Cardiac fibroblast (primary cell): ENCODE measurements around the gene HDGF.

Source experiments
- DNase-seq, 2 donors: peaks; one replicate each; pipeline versions ENCODE4 v3.0.0 to v3.0.0-alpha.2; 2010; ENCODE audit warnings: low read depth in 2 of 2
- H3K4me3 ChIP-seq, 2 donors: replicated peaks in 1 of 2; 1 replicate in 1 of 2; 2 replicates in 1 of 2; pipeline ENCODE4 v1.5.1; 2011; ENCODE audit warnings: low read depth in 2 of 2, low read length in 2 of 2, mild to moderate bottlenecking in 2 of 2, moderate library complexity in 1 of 2
- TF ChIP-seq, protein P1 (sequence below): IDR thresholded peaks from one replicate; pipeline ENCODE4 v1.5.1; 2011; ENCODE audit warnings: low read depth, mild to moderate bottlenecking, low read length, inconsistent platforms

The HDGF gene

GRCh38 chr1:156692441-156692924 is 59.0 kb downstream of the HDGF start:
- no peak overlapping the region for H3K4me3 ChIP-seq
- TF ChIP-seq, protein P1, sequence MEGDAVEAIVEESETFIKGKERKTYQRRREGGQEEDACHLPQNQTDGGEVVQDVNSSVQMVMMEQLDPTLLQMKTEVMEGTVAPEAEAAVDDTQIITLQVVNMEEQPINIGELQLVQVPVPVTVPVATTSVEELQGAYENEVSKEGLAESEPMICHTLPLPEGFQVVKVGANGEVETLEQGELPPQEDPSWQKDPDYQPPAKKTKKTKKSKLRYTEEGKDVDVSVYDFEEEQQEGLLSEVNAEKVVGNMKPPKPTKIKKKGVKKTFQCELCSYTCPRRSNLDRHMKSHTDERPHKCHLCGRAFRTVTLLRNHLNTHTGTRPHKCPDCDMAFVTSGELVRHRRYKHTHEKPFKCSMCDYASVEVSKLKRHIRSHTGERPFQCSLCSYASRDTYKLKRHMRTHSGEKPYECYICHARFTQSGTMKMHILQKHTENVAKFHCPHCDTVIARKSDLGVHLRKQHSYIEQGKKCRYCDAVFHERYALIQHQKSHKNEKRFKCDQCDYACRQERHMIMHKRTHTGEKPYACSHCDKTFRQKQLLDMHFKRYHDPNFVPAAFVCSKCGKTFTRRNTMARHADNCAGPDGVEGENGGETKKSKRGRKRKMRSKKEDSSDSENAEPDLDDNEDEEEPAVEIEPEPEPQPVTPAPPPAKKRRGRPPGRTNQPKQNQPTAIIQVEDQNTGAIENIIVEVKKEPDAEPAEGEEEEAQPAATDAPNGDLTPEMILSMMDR, result no peak
- DNase-seq, result no peak
